AG04449 (cell line): ENCODE measurements around the gene RASGRP2.

ENCODE experiments used
- CTCF ChIA-PET: fragments of 350-600 bp; formaldehyde crosslinking; extraction: SDS; loops from one replicate; lab custom pipeline; 2021; ENCODE audit warnings: antibody characterized with exemption; lab: Yijun Ruan, JAX
- POLR2A ChIA-PET: fragments of 400-600, 350-600 bp; formaldehyde crosslinking; extraction: SDS; loops from one replicate; lab custom pipeline; 2020; ENCODE audit warnings: antibody characterized with exemption, inconsistent platforms; lab: Yijun Ruan, JAX
- DNase-seq: peaks from one replicate; pipeline ENCODE4 v3.0.0-alpha.2; 2010; ENCODE audit warnings: low read depth, low spot score
- H3K4me3 ChIP-seq: 2 replicates; pipeline ENCODE4 v1.5.1; 2011; ENCODE audit warnings: low read depth, mild to moderate bottlenecking, control low read depth, low read length
- TF ChIP-seq, protein P1 (sequence below): IDR thresholded peaks from one replicate; pipeline ENCODE4 v1.5.1; 2011; ENCODE audit warnings: mild to moderate bottlenecking, moderate library complexity, low read length, control low read depth, inconsistent platforms; ENCODE audit not compliant: insufficient read depth; ENCODE audit errors: missing control alignments

RASGRP2 gene

DNA sequence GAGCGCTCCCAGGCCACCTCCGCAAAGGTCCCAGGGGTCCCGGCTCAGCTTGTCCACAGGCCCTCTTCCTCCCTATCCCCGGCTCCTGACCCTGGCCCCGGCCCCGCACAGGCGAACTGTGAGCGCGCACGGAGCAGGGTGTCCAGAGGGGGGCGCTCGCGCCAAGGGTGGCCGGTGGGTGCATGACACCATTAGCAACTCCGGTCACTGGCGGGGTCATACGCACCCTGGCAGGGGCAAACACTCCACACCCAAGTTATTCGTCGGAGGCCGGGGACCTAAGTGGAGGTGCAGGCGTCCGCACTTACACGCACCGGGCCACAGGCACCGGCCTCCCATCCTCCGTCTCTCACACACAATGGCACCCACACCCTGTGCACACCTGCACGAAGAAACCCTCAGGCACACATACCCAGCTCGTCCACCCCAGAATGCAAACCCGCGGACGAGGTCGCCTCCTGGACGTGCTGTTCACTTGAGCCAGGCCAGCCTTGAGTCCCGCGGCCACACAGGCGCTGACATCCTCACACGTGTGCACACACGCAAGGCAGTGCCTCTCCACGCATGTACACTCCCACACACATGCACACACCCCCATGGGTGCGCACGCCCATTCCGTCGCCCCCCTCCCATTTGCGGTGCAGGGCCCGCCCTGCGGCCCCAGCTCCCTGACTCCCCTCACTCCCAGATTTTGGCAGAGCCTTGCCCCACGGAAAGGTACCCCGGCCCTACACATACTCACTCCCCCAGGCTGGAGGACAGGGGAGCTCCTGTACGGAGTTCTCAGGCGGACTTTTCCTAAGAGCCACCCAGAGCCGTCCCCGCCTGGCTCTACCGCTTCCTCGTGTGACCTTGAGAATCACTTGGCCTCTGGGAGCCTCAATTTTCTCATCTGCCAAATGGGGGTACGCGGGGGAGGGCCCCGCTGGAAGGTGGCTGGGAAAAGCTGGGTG is at the start of gene RASGRP2:
TSS of gene RASGRP2 (minus strand) at position 552 of the 953 bp plus-strand sequence. CDS start 1,276 bp downstream, outside the sequence.
- DNase-seq, result no peak
- CTCF ChIA-PET, result interaction anchor here (0.6 to 3.0 kb wide), 17 partner anchors 8 to 295 kb away, joined by 3 to 18 read pairs (median 4); no protein-coding TSS in a partner anchor
- POLR2A ChIA-PET, result no interaction called here
- H3K4me3 ChIP-seq, result peak within 1 kb of the TSS; percentile 18
- TF ChIP-seq, protein P1, sequence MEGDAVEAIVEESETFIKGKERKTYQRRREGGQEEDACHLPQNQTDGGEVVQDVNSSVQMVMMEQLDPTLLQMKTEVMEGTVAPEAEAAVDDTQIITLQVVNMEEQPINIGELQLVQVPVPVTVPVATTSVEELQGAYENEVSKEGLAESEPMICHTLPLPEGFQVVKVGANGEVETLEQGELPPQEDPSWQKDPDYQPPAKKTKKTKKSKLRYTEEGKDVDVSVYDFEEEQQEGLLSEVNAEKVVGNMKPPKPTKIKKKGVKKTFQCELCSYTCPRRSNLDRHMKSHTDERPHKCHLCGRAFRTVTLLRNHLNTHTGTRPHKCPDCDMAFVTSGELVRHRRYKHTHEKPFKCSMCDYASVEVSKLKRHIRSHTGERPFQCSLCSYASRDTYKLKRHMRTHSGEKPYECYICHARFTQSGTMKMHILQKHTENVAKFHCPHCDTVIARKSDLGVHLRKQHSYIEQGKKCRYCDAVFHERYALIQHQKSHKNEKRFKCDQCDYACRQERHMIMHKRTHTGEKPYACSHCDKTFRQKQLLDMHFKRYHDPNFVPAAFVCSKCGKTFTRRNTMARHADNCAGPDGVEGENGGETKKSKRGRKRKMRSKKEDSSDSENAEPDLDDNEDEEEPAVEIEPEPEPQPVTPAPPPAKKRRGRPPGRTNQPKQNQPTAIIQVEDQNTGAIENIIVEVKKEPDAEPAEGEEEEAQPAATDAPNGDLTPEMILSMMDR, result peak; percentile 71

DNA sequence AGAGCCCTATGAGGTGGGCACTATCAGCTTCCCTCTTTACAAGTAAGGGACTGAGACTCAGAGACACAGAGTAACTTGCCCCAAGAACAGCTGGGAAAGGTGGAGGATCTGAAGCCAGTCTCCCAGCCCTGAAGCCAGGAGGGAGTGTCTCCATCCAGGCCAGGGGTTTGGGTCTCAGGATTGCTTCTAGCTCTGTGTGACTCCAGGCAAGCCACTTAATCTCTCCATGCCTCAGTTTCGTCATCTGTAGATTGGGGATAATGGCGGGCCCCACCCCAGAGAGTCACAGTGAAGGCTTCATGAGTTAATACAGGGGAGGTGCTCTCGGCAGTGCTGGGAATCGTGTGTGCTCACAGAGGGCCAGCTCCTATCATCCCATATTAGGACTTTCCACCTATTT is 48.5 kb upstream of the RASGRP2 start:
- ChIA-PET CTCF (interaction anchor here (1.5 to 1.8 kb wide), 2 partner anchors 10 to 11 kb away, joined by 3 to 6 read pairs; partner anchors contain the start of gene MAP4K2), POLR2A (interaction anchor here (1.1 kb wide), 1 partner anchor 10 kb away, joined by 5 read pairs; no protein-coding TSS in a partner anchor)
- H3K4me3 ChIP-seq, result no peak overlapping the region

DNA sequence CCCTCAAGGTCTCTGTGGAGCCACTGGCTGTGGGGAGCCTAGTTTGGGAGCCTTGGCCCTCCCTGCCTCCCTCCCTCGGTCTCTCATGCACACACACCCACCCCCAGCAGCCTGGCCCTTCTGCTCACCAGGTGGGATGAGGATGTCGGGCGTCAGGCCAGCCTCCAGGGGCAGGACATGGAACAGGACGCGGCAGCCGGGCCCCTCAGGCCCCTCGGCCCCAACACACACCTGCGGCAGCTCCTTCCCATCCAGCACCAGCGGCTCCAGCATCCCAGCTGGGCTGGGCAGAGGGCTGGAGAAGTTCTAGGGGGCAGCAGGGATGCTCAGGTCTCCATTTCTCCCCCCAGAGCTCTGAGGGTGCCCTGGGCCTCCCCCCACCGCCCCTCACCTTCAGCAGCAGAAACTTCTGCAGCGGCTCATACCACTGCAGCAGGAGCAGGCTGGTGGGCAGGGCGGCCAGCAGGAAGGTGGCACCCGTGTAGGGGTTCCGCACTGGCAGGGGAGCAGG is 47.9 kb upstream of the RASGRP2 start:
- TF ChIP-seq, protein P1, result no peak
- ChIA-PET POLR2A (no interaction called here), CTCF (interaction anchor here (0.6 to 1.8 kb wide), 5 partner anchors 8 to 19 kb away, joined by 3 to 6 read pairs (median 3); partner anchors contain the start of gene MAP4K2)
- no peak for DNase-seq
- H3K4me3 ChIP-seq, result no peak overlapping the region

More for the DNA sequence above, 48.5 kb upstream of the RASGRP2 start:
- no peak for DNase-seq
- TF ChIP-seq, protein P1, result no peak

DNA sequence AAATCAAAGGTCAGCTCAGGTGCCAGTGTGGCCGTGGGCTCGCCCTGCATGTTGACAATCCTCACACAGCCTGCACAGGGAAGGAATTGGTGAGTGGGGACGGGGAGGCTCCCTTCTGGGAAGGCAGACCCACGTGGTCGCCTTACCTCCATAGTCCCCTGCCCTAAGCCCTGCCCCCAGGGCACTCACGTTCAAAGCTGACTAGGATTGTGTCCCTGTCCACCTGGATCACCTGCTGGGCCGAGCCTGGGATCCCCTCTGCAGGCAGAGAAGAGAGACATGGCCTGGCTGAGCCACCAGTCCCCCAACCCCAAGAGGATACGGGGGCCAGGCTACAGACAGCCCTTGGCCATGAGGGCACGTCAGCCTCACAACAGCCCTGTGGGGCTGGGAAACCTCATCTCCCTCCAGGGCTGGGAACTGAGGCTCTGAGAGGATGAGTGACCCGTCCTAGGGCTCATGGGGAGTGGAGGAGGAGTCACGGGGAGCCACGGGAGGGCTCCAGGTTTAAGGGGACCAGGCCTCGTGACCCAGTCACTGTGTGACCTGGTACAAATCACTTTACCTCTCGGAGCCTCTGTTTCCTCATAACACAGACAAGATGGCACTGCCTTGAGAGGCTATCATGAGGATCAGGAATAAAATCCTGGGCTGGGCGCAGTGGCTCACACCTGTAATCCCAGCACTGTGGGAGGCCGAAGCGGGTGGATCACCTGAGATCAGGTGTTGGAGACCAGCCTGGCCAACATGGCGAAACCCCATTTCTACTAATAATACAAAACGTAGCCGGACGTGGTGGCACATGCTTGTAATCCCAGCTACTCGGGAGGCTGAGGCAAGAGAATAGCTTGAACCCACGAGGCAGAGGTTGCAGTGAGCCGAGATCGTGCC is 46.5 kb upstream of the RASGRP2 start:
- ChIA-PET CTCF (no interaction called here), POLR2A (no interaction called here)
- TF ChIP-seq, protein P1, result no peak
- H3K4me3 ChIP-seq, result no peak overlapping the region
- DNase-seq, result no peak

DNA sequence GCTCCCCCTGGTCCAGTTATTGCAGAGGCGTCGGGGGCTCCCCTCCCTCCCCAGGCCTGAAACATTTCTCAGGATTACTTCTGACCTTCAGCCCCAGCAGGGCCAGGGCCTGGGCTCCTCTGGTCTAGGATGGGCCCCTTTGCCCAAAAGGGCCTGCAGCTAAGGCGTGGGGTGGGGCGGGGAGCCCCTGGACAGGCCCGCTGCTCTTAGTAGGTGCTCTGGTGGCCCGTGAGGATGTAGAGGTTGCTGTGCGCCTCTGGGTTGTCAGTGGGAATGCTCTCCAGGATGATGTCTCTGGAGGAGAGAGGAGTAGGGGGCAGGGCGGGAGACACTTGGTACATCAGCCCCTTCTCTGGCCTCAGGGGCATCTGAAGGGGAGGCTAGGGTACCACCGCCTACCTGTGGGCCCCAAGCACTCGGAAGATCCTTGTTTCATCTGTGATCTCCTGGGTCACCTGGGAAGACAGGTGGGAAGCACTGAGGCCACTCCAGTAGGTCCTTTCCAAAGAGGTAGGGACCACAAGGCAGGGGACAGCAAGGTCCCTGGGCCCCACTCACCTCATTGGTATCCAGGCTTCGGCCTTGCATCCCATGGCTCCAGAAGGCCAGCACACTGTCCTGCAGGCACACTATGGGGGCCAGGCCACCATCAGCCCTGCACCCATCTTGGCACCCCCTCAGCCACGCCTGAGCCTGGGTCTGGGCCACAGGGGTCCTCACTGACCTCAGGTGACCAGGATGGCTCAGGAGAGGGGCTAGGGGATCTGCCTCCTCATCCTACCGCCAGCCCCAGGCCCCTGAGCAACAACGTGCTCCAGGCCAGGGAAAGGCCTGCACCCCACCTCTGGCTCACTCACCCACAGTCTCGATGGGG is 45.6 kb upstream of the RASGRP2 start:
- POLR2A ChIA-PET, result no interaction called here

More for the DNA sequence above, 45.6 kb upstream of the RASGRP2 start:
- no peak for DNase-seq
- H3K4me3 ChIP-seq, result no peak overlapping the region
- TF ChIP-seq, protein P1, result no peak
- CTCF ChIA-PET, result interaction anchor here (2.3 kb wide), 2 partner anchors 8 to 10 kb away, joined by 11 to 13 read pairs; partner anchors contain the start of gene SF1
